Uterus (tissue), 4 donors: ENCODE results near the gene PSTK. TPM values are rescaled to one million over a fixed set of nuclear protein-coding genes. Genes with fewer than 3 reads are reported as not detected.

ENCODE experiments used
- DNase-seq, 2 donors: peaks; one replicate each; pipeline ENCODE4 v3.0.0-alpha.2; 2019 to 2020
- H3K27ac ChIP-seq, 2 donors: fragments of 200-600 bp; sonication (generic); 1 replicate in 1 of 2; 2 replicates in 1 of 2; pipeline ENCODE4 v1.5.1; 2016 to 2018
- H3K27me3 ChIP-seq, 2 donors: fragments of 200-600 bp; sonication (generic); one replicate each; pipeline ENCODE4 v1.5.1; 2018 to 2019; ENCODE audit warnings: control low read depth in 1 of 2
- H3K36me3 ChIP-seq, 2 donors: fragments of 200-600 bp; sonication (generic); one replicate each; pipeline ENCODE4 v1.5.1; 2019; ENCODE audit warnings: control low read depth in 1 of 2
- H3K4me1 ChIP-seq, 2 donors: fragments of 200-600 bp; sonication (generic); one replicate each; pipeline ENCODE4 v1.5.1; 2018 to 2019; ENCODE audit warnings: control low read depth in 1 of 2
- H3K4me3 ChIP-seq, 2 donors: fragments of 200-600 bp; sonication (generic); 1 replicate in 1 of 2; 2 replicates in 1 of 2; pipeline ENCODE4 v1.5.1; 2018 to 2019; ENCODE audit warnings: mild to moderate bottlenecking in 1 of 2
- H3K9me3 ChIP-seq, 2 donors: fragments of 200-600 bp; sonication (generic); one replicate each; pipeline ENCODE4 v1.5.1; 2019; ENCODE audit warnings: control low read depth in 1 of 2
- POLR2A ChIP-seq, 2 donors: fragments of 450-650 bp; IDR thresholded peaks; one replicate each; pipeline ENCODE4 v1.6.1; 2016; ENCODE audit warnings: antibody characterized with exemption in 2 of 2, mild to moderate bottlenecking in 1 of 2, moderate library complexity in 1 of 2
- intact Hi-C: fragments of 100-400 bp; cut with DNase I; formaldehyde crosslinking; loops from one replicate; pipeline ENCODE4 v1.15.1; 2023; ENCODE audit warnings: low total_unique reads
- total RNA-seq, 4 donors: library from RNA; depleted of rRNA in 3 of 4; stranded (reverse); fragments of >200 nt in 3 of 4; gene quantifications; one replicate each; pipeline versions ENCODE4 v1.1.0 to v1.2.4, GENCODE V29; 2014 to 2023
- TF ChIP-seq, protein P1 (sequence below), 4 experiments: fragments of 200-600 bp in 2 of 4; fragments of 450-650 bp in 2 of 4; sonication (generic) in 2 of 4; IDR thresholded peaks; one replicate each; pipeline ENCODE4 v1.5.1; 2016 to 2019; ENCODE audit warnings: antibody characterized with exemption in 4 of 4, mild to moderate bottlenecking in 2 of 4, moderate library complexity in 1 of 4
- donor health status: DM: yes; HTN: yes; CAD: no.

PSTK gene
- total RNA-seq, 4 donors from 2014 or later = 0.77 to 11.2 (median 2.1) TPM

DNA sequence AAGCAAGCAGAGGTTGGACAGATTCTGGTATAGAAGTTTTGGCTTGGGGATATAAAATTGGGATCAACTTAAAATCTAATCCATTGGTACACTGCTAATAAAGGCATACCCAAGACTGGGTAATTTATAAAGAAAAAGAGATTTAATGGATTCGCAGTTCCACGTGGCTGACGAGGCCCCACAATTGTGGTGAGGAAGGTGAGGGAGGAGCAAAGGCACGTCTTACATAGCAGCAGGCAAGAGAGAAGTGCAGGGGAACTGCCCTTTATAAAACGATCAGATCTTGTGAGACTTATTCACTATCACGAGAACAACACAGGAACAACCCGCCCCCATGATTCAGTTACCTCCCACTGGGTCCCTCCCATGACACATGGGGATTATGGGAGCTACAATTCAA lies 38.3 kb downstream of the PSTK start:
- no peak for TF ChIP-seq POLR2A (IDR thresholded peaks at IDR 0.05)
- TF ChIP-seq, protein P1, sequence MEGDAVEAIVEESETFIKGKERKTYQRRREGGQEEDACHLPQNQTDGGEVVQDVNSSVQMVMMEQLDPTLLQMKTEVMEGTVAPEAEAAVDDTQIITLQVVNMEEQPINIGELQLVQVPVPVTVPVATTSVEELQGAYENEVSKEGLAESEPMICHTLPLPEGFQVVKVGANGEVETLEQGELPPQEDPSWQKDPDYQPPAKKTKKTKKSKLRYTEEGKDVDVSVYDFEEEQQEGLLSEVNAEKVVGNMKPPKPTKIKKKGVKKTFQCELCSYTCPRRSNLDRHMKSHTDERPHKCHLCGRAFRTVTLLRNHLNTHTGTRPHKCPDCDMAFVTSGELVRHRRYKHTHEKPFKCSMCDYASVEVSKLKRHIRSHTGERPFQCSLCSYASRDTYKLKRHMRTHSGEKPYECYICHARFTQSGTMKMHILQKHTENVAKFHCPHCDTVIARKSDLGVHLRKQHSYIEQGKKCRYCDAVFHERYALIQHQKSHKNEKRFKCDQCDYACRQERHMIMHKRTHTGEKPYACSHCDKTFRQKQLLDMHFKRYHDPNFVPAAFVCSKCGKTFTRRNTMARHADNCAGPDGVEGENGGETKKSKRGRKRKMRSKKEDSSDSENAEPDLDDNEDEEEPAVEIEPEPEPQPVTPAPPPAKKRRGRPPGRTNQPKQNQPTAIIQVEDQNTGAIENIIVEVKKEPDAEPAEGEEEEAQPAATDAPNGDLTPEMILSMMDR (IDR thresholded peaks at IDR 0.05) = no peak
- intact Hi-C loops = no loop called here
- Histone ChIP-seq H3K27ac (no peak overlapping the region), H3K4me3 (no peak overlapping the region), H3K9me3 (no peaks in the 10 kb centered on the region), H3K27me3 (no peaks in the 10 kb centered on the region), H3K36me3 (no peaks in the 10 kb centered on the region), H3K4me1 (no peaks in the 10 kb centered on the region)
- no peak for DNase-seq

DNA sequence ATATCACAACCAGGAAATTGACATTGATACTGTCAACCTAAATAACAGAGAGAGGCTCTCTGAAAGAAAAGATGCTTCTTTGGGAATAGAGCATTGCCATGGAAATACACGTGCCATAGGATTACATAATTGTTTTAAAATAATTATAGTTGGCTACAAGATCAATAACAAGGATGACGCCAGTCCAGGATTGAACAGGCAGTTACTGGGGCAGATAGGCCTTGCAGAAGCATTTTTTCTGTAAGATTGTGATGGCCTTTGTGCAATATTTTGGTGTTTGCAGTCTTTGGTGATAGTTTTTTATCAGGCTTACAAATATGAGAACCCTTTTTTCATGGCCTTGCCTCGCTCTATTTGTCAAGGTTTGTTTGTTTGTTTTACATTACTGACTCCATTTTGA lies 39.1 kb downstream of the PSTK start:
- Histone ChIP-seq H3K27ac (no peak overlapping the region), H3K27me3 (no peaks in the 10 kb centered on the region), H3K4me1 (no peaks in the 10 kb centered on the region), H3K9me3 (no peaks in the 10 kb centered on the region), H3K4me3 (no peak overlapping the region), H3K36me3 (no peaks in the 10 kb centered on the region)
- TF ChIP-seq, protein P1 (IDR thresholded peaks at IDR 0.05) = no peak
- TF ChIP-seq POLR2A (IDR thresholded peaks at IDR 0.05) = no peak
- no peak for DNase-seq
- intact Hi-C loops = no loop called here

DNA sequence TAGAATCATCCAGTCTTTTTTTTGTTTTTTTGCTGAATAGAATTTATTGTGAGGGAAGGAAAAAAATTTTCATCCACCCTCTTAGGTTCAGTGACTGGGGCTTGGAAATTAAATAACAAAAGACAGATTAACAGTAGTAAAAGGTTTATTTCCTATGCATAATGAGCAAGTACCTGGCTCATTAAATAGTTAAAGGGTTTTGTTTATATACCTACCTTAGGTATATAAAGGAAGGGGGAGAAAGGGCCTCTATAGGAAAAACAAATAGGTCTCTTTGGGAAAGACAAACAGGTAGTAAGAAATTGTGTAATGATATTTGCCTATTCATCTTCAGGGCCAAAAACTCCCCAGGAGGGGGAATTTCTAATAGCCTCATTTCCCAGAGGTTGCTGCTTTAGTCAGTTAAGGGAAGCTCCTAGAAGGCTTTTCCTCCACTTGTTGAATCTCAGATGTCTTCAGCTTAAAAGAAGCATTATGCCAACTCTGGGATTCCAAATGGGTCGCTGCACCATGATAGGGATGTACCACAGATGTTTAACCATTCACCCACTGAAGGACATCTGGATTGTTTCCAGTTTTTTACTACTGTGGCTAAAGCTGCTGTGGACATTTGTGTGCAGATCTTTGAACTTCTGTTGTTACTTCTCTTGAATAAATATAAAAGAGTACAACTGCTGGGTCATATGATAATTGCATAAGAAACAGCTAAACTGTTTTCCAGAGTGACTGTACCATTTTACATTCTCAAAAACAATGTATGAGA lies 39.9 kb downstream of the PSTK start:
- Histone ChIP-seq H3K27me3 (no peaks in the 10 kb centered on the region), H3K4me1 (no peaks in the 10 kb centered on the region), H3K27ac (no peak overlapping the region), H3K36me3 (no peaks in the 10 kb centered on the region), H3K4me3 (no peak overlapping the region), H3K9me3 (no peaks in the 10 kb centered on the region)
- no peak for TF ChIP-seq POLR2A (IDR thresholded peaks at IDR 0.05)
- TF ChIP-seq, protein P1 (IDR thresholded peaks at IDR 0.05) = no peak
- no peak for DNase-seq
- intact Hi-C loops = no loop called here

DNA sequence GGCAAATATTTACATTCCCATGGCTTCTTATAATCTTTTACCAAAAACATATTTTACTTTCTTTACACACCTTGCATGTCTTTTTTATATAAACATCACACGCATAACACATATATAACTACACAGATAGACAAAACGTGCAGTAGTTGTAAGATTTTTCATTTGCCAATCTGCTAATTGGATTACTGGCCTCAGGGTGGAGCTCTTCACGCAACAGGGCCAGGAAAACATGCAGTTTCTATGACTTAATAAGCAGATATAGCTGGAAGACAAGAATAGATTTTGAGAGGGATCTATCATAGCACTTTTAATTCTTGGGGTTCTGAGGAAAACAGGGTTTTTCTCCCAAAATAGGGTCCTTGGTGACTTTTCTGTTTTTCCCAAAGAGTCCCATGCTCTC lies 41.3 kb downstream of the PSTK start:
- H3K9me3 ChIP-seq = no peaks in the 10 kb centered on the region
- H3K27ac ChIP-seq = no peak overlapping the region
- TF ChIP-seq POLR2A (IDR thresholded peaks at IDR 0.05) = no peak
- TF ChIP-seq, protein P1 (IDR thresholded peaks at IDR 0.05) = no peak
- DNase-seq = no peak
- H3K4me3 ChIP-seq = no peak overlapping the region
- intact Hi-C loops = no loop called here
- no peaks in the 10 kb centered on the region for H3K36me3 ChIP-seq
- H3K4me1 ChIP-seq = no peaks in the 10 kb centered on the region
- no peaks in the 10 kb centered on the region for H3K27me3 ChIP-seq

DNA sequence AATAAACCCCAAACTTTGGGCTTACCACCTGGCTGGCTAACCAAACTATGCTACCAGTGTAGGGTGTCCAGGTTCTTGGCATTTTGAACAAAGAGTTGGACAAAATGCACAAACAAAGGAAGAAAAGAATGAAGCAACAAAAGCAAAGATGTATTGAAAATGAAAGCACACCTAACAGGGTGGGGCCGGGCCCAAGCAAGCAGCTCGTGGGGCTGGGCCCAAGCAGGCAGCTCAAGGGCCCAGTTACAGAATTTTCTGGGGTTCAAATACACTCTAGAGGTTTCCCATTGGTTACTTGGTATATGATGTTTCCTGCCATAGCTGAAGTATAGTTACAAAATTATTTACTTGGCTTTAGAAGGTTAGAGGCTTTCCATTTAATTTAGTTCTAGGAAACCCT lies 44.3 kb downstream of the PSTK start:
- no peak for TF ChIP-seq POLR2A (IDR thresholded peaks at IDR 0.05)
- TF ChIP-seq, protein P1 (IDR thresholded peaks at IDR 0.05) = no peak
- no peak for DNase-seq
- intact Hi-C loops = no loop called here

More for the DNA sequence above, 44.3 kb downstream of the PSTK start:
- Histone ChIP-seq H3K36me3 (no peaks in the 10 kb centered on the region), H3K4me1 (no peaks in the 10 kb centered on the region), H3K27me3 (no peaks in the 10 kb centered on the region), H3K4me3 (no peak overlapping the region), H3K27ac (no peak overlapping the region), H3K9me3 (no peaks in the 10 kb centered on the region)
